Umbilical cord (tissue), 2 donors: Measurements from ENCODE around the gene GPR146. TPM values are rescaled to one million over a fixed set of nuclear protein-coding genes. Genes with fewer than 3 reads are reported as not detected.

Source experiments
- DNase-seq: peaks from one replicate; pipeline ENCODE4 v3.0.0-alpha.2; 2015; ENCODE audit warnings: low spot score
- total RNA-seq: library from RNA; depleted of rRNA; stranded (reverse); fragments of >200 nt; gene quantifications from one replicate; pipeline ENCODE4 v1.2.3, GENCODE V29; 2014; ENCODE audit warnings: low replicate concordance; ENCODE audit not compliant: insufficient read depth

The GPR146 gene
- total RNA-seq, 1 donor from 2014 or later = 14.9 TPM

DNA sequence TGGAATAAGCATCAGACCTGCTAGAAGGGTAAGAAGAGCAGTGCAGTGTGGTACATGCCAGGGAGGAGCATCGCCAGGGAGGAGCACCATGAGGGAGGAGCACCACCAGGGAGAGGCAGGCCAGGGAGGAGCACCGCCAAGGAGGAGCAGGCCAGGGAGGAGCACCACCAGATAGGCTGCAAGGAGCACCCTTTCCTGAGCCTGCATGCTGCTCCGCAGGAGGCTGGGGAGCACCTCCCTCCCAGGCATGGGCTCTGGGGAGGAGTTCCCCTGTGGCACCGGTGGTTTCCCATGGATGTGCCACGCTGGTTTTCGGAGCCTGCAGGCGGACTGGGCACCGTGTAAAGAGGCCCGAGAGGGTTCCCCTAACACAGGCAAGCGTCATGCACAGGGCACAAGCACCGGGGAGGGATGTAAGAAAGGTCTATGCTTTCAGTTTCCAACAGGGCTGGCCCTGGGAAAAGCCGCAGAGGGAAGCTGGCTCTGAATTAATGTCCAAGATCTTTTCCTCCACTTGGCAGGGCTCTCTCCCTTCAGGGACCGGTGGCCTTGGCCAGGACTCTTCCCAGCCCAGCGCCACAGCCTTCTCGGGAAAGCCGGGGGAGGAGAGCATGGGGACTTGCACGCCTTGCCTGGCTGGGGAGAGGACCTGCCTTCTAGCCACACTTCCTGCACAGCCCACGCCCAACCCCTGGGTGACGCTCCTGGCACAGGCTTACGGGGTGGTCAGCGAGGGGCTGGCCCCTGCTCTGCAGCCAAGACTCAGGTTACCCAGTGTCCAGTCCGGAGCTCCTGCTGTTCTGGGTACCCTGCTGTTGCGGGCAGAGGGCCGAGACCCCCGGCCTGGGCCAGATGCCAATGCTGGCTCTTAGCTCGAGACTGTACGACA, 32.1 kb downstream of the GPR146 start:
- no peak for DNase-seq

DNA sequence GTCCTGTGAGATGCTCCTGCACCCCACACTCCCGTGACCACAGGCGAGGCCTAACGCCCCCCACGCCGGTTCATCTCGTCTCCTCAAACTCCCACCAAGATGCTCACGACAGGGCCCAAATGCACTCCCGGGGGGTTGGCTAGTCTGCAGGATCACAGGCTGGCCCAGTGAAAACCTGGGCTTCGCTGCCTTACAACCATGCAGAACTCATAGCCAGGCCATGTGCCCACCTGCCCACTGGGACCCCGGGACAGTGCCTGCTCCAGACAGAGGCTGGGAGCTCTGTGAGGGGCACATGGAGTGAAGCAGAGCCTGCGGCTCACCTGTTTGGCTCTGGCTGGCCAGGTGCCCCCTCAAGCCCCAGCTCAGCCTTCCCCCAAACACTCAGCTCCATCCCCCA, 34.2 kb downstream of the GPR146 start:
- no peak for DNase-seq

- no peak for DNase-seq
Observed at GRCh38 chr7:1078985-1079384, 34.6 kb downstream of the GPR146 start.

GRCh38 chr7:1079546-1079945, 35.2 kb downstream of the GPR146 start:
- no peak for DNase-seq

GRCh38 chr7:1080252-1080920, 36.0 kb downstream of the GPR146 start:
- no peak for DNase-seq

DNA sequence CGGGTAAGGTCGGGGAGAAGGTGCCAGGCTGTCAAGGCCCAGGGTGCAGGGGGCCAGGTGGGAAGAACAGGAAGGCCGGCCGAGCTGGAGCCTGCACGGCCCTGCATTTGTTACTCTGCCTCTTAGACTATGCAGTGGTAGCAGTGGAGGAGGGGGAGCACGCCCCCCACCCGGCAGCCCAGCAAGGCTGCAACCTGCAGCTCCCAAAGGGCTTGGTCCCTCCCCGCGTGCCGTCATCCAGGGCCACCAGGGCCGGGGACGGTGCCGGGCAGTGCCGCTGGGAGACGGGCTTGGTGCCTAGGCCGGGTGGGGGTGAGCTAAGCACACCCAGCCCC, 36.5 kb downstream of the GPR146 start:
- DNase-seq = no peak

- no peak for DNase-seq
Observed at GRCh38 chr7:1081336-1081735, 37.0 kb downstream of the GPR146 start.

GRCh38 chr7:1081931-1082401, 37.6 kb downstream of the GPR146 start:
- DNase-seq = no peak

DNA sequence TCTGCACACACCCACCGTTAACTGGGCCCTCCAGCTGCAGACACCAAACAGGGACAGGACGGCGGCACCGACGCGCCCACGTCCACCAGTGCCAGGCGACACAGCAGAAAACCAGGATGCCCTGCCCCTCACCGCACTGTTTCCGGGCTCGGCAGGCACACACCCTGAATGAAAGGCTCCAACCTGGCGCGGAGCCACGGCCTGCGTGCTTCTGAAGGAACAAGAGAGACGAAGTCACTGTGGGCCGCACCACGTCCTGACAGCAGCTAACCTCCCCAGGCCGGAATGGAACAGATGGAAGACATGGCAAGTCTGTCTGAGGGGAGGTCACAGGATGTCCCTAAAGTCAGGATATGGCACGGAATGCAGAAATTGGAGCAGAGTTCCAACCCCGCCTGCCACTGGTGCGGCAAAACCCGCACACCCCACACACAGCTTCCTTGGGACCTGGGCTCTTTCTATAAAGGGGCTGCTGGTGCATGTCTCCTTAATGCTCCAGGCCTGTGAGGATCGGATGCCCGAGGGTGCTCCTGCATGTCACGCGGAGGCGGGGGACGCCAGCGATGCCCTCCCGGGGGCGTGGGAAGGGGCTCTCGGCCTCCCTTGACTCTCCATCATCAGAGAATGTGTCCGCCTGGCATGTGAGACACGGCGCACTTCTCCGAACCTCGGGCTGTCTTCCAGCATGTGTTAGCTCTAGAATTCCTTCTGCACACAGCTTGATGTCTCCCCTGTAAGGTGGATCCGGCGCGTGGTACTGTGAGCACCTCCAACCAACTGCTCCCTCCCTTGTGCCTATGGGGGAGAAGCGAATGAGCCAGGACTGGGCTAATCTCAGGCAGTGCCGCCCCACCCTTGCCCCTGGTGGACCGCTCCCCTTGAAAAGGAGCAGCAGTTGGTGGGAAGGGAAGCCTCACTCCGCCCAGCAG, 39.6 kb downstream of the GPR146 start:
- DNase-seq = no peak

DNA sequence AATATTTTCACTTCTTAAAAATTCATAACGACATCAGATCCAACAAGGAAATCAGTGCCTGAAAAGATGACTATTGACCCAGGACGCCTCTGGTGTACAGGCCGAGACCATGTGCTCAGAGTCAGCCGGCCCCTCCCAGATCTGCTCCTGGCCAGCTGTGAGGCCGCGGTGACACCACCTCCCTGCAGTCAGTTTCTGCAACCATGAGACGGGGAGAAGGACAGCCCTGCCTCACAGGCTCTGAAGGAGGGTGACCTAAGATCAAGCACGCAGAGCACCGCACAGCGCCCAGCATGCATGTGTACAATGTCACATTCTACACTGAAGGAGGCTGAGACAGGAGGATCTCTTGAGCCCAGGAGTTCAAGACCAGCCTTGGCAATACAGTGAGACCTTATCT, 40.9 kb downstream of the GPR146 start:
- no peak for DNase-seq

- DNase-seq = peak; percentile 24
Observed at GRCh38 chr7:1085910-1086421, 41.6 kb downstream of the GPR146 start.

GRCh38 chr7:1086588-1087464, 42.5 kb downstream of the GPR146 start:
- DNase-seq = peak; percentile 59

GRCh38 chr7:1087465-1087814, 43.1 kb downstream of the GPR146 start:
- peak; percentile 23 for DNase-seq

DNA sequence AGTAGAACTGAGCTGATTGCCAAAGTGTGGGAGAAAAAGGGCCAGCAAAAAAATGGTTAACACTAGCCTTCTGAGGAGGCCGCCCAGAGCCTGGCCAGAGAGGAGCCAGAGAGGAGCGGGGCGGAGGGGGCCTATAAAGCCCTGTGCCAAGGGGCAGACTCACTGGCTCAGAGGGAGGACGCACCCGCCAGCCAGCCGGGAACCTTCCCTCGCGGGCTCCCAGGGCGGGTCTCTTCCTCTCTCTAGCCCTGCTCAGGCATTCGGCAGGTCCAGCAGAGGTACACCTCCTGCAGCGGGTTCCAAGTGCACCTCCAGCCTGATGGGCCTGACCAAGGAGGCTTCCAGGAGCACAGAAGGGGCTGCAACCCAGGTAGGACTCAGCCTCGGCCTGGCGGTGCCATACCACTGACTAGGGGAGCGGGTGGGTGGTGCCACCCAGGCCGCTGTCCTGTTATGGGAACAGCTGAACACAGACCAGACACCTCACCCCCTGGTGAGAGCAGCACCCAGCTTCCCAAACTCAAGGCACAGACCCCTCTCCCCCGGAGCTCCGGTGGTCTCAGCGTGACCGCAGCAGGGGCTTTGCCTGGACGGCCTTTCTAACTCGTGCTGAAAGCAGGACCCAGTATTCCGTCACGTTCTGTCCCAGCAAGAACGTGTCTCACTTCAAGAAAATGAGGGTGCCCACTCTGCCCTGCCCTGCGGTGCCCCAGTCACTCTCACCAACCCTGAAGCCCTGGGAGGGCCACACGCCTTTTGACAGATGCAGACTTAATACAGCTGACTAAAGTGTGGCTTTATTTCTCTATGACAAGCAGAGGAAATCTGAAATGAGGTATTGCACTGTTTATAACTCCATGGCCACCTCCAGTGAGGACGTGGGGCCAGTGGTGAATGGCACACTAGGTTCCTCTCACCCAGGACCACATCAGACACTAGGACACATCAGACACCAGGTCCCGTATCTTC, 43.9 kb downstream of the GPR146 start, which contains the start of gene GPER1:
TSS of gene GPER1 (plus strand) at position 162 of the 969 bp plus-strand sequence. CDS start 3,616 bp downstream, outside the sequence.
- DNase-seq = peak; percentile 85

- DNase-seq = no peak
Observed at GRCh38 chr7:1090236-1090635, 45.9 kb downstream of the GPR146 start.

- DNase-seq = no peak
Observed at GRCh38 chr7:1090686-1091643, 46.6 kb downstream of the GPR146 start.

- no peak for DNase-seq
Observed at GRCh38 chr7:1091644-1092027, 47.3 kb downstream of the GPR146 start.

GRCh38 chr7:1092161-1092632, 47.9 kb downstream of the GPR146 start:
- no peak for DNase-seq
